GM21717 (cell line): ENCODE measurements around the gene TTI1.

Source experiments
- ATAC-seq: cut with Tn5 transposase; IDR thresholded peaks from one replicate; pipeline ENCODE4 v1.9.1; 2021; ENCODE audit warnings: mild to moderate bottlenecking, moderate library complexity; ENCODE audit not compliant: unreplicated experiment

Gene TTI1

GRCh38 chr20:38055294-38055693, 22.0 kb upstream of the TTI1 start:
- no peak for ATAC-seq

DNA sequence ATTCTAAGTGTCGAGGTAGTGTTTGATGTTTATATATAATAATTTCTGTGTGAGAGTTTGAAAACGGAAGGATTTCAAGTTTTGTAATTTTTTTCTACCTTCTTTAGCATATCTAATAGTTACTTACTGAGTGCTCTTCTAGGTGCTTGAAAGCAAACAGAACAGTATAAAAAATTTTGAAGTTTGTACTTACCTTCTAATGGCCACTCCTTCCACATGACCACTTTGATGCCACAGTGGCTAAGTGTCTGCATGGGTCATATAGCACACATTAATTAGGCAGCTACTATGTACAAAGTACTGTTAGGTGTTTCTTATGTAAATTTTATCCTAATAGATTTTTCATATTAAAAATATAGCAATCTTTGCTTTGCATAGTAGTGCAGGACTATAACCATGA, 21.4 kb upstream of the TTI1 start:
- ATAC-seq, result no peak

- ATAC-seq, result no peak
These were observed 19.6 kb upstream of the TTI1 start for GRCh38 chr20:38052870-38053269.

- ATAC-seq, result no peak
These were observed 17.4 kb upstream of the TTI1 start for GRCh38 chr20:38050686-38051085.

DNA sequence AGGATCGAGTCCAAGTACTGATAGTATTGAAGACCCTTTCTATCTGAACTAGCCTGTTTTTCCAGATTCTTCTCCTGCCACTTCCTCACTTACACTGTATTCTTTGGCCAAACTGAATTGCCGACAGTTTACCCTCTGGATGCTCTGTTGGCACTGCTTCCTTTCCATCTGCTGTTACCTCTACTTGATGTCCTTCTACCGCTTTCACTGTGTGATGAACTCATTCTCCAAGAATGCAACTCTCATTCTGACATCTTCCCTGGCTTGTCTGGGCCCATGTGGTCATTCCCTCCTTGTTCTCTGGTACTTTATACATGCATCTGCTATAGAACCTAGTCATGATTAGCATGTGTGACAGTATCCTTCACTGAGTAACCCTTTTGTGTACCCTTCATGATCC, 16.5 kb upstream of the TTI1 start:
- ATAC-seq, result no peak

DNA sequence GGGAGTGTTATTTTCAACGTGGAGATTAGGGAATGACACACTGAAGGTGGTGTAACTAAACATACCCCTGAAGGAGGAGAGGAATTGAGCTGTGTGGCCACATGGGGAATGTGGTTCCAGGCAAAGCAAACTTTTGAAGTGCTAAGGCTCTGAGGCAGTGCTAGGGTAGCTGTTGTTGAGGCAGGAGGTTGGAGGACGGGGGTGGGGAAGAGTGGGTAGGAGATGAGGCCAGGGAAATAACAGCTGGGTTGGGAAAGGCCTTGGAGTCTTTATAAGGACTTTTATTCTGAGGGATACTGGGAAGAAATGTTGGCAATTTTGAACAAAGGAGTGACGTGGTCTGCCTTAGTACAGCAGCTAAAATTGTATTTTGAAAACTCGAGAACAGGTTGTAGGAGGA, 13.3 kb upstream of the TTI1 start:
- no peak for ATAC-seq

GRCh38 chr20:38044685-38045084, 11.4 kb upstream of the TTI1 start:
- no peak for ATAC-seq

DNA sequence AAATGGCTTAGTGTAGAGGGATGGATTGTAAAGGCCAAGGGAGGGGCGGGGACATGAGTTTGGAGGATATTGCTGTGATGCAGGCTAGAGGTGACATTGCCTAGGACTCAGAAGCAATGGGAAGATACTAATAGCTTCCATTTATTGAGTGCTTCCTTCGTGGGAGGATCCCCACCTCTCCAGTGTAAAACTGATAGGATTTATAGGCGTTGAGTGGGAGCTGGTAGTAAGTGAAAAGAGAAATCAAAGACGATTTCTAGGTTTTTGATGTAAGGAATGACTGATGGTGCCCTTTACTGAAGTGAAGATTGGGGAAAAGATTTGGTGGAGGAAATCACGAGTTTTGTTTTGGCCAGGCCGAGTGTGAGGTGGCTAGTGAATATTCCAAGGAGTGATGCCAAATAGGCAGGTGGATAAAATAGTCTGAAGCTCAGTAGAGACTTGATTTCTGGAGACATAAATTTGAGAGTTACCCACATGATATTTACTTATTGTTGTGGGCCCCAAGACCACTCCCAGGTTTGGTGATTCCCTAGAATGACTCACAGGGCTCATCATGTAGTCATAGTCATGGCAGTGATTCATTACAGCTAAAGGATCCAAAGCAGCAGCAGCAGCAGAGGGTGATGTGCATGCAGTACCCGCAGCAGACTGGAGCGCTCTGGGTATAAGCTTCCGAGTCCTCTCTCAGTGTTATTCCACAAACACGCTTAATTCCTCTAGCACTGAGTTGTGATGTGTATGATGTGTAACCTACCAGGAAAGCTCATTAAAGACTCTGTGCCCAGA, 10.4 kb upstream of the TTI1 start:
- no peak for ATAC-seq

GRCh38 chr20:38040276-38040675, 7.0 kb upstream of the TTI1 start:
- no peak for ATAC-seq

- ATAC-seq, result no peak
These were observed 3.1 kb upstream of the TTI1 start for GRCh38 chr20:38036366-38036765.

DNA sequence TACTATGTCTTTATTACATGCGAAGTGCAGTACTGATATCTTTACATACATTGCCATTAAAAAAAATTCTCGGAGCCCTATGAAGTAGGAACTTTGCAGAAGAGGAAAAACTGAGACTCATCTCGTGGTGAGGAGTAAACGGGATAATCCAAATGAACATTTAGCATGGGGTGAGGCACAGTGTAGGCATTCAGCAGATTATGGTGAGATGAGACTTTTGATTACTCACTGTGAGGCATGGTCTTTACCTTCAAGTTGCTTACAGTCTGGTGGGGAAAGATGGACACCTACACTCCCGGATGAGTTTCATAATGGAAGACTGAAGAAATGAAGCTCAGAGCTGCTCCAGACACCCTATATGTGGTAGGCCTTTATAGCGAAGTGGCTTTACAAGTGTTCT, 1.7 kb upstream of the TTI1 start:
- no peak for ATAC-seq

- no peak for ATAC-seq
These were observed 923 bp upstream of the TTI1 start for GRCh38 chr20:38034108-38034649.

GRCh38 chr20:38032585-38033329, 499 bp downstream of the TTI1 start:
- peak; percentile 41 for ATAC-seq

GRCh38 chr20:38031957-38032356, 1.3 kb downstream of the TTI1 start:
- ATAC-seq, result no peak

GRCh38 chr20:38029453-38029852, 3.8 kb downstream of the TTI1 start:
- ATAC-seq, result no peak

GRCh38 chr20:38024496-38024895, 8.8 kb downstream of the TTI1 start:
- no peak for ATAC-seq

DNA sequence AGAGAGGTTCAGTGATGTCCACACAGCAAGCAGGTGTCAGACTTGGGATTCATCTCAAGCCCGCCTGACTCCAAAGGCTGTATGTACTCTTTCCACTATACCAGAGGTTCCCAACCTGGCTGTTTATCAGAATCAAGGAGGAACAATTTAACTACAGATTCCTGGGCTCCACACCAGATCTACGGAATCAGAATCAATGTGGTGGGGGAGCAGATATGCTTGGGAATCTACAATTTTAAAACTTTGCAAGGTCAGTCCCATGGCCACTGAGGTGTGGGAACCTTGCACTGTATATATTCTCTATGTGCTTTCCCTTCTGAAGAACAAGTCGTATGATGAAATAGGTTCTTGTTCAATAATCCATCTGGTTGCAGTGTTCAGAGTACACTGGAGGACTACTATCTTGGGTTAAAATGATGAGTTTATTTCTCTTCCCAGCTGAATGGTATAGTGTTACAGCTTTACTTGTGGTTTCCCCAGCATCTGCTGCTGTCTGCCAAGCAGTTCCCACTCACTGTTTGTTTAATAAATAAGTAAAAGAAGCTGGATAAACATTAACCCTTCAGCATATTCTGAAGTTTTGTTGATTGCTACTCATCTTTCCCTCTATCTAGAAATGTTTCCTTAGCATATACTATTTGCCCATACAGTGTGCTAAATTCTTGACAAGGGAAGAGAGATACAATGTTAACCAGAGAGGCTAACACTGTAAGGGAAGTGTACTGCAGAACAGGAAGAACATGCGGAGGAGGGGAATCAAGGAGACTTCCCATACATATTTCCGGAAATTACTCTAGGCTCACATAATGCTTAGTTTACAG, 9.9 kb downstream of the TTI1 start:
- no peak for ATAC-seq

DNA sequence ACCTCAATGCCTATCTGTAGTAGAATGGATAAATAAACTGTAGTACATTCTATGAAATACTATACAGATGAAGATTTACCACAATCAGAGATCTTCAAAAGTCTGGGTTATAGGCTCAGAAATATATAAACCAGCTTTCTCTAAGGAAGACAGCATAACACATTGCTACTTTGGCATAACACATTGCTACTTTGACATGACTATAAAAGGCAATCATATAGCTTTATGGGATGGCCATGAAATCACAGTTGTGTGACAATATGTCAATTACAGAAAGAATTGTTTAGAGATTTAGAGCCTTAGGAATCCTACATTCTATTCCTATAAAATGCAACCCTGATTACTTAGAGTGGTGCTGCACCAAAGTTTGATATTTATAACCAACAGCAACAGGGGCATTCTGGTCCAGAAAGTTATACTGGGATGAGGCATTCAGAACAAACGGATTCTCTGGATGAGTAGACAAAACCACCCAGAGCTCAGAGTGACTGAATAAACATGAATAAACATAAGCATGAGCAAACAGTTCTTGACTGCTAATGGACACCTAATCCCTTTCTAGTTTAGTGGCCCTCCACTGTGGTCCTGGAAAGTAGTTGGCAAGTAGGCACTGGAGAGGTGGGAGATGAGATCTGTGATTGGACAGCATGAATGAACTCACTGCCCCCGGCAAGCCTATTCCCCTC, 12.0 kb downstream of the TTI1 start:
- ATAC-seq, result no peak

DNA sequence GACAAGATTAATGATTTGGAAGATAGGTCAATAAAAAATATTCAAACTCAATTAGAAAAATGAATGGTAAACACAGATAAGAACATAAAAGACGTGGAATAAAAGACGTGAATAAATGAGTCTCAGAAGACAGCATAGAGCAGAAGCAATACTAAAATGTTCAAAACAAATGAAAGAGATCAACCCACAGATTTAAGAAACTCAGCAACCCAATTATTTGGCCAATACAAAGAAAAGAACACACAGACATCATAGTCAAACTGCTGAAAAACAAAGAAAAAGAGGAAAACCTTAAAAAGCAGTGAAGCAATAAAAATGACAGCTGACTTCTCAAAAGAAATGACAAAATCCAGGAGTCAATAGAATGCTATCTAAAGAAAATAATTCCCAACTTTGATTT, 14.9 kb downstream of the TTI1 start:
- no peak for ATAC-seq

- ATAC-seq, result no peak
These were observed 15.3 kb downstream of the TTI1 start for GRCh38 chr20:38017959-38018358.

- no peak for ATAC-seq
These were observed 19.4 kb downstream of the TTI1 start for GRCh38 chr20:38013887-38014286.
